ENCODE results near the gene MTRR. TPM values are rescaled to one million over a fixed set of nuclear protein-coding genes. Genes with fewer than 3 reads are reported as not detected.
"Not testable (repeated sequence)": the region's sequence is repeated elsewhere in the genome, so short reads cannot be mapped to it uniquely, and the experiment has no call there.

Gene MTRR
- total RNA-seq, 1 experiment from 2014 or later, result 109 TPM

DNA sequence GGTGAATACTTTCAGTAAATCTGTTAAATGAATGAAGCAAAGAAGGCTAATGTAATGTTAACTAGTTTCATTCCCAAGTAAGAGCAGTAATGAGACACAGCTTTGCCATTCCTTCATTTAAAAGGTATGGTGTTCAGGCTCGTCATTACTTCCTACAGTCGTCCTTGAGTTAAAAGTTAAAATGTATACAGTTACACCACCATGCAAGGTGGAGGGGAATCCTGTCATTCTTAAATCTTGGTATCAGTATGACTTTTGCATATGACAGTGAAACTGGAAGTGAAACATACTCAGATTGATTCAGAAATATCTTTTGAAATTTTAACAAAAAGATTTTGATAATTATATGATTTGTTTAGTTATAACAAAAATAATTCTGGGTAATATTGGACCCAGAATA lies 25.9 kb downstream of the MTRR start:
- DNase-seq (ENCODE audit: low read depth), result no peak

DNA sequence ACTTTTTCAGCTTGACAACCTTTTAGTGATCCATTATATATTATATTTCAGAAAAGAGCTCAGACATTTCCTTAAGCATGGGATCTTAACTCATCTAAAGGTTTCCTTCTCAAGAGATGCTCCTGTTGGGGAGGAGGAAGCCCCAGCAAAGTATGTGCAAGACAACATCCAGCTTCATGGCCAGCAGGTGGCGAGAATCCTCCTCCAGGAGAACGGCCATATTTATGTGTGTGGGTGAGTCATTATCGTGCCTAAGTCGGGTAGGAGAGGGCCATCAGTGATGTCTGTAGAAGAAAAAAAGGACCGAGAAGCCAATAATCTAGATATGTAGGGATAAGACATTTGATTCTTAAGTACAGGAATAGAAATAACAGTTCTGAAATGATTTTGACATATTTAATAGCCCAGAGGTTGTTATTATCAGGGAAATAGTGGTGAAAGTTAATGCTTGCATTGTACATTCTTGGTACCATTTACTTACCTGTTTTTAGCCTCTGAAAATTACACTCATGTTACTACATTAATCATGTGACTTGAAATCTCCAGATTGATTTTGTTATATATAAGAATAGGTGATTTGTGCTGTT lies 28.2 kb downstream of the MTRR start:
- peak; percentile 81 for DNase-seq (ENCODE audit: low read depth)

DNA sequence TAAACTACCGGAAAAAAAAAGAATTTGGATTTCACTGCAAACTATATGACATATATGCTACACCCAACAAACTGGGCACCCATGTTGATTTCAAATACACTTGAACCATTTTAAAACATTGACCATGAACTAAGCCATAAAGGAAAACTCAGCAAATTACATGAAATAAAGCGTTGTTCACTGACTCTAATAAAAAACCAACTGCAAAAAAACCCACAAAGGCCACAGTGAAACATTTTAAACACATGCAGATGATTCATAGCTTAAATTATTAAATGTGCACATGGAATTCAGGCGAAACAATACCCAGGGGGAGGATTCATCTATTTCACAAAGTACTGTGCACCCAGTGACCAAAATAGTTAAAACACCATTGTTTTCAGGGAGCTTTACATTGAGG lies 33.3 kb downstream of the MTRR start:
- DNase-seq (ENCODE audit: low read depth), result no peak

DNA sequence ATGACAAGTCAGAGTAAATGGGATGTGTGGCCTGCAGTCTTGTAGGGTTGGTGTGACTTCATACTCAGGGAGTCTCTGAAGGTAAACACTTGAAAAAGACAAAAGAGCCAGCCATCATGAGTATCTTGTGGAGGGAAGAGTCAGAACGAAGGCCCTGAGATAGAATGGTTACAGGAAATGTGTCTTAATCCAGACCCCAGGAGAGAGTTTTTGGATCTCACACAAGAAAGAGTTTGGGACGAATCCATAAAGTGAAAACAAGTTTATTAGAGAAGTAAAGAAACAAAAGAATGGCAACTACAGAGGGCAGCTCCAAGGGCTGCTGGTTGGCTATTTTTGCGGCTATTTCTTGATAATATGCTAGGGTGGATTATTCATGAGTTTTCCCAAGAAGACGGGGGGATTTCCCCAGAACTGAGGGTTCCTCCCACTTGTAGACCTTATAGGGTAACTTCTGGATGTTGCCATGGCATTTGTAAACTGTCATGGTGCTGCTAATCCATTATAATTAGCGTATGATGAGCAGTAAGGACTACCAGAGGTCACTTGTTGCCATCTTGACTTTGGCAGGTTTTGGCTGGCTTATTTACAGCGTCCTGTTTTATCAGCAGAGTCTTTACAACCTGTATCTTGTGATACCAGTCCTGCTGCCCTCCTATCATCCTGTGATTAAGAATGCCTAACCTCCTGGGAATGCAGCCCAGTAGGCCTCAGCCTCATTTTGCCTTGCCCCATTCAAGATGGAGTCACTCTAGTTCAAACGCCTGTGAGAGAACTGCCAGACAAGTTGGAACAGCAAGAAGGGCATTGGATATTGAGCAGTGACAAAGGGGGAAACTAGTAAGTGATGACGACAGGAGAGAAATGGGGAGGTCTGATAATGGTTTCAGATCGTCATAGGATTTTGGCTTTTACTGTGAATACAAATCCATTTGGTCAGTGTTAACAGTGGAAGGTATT lies 34.0 kb downstream of the MTRR start:
- DNase-seq (ENCODE audit: low read depth), result no peak

DNA sequence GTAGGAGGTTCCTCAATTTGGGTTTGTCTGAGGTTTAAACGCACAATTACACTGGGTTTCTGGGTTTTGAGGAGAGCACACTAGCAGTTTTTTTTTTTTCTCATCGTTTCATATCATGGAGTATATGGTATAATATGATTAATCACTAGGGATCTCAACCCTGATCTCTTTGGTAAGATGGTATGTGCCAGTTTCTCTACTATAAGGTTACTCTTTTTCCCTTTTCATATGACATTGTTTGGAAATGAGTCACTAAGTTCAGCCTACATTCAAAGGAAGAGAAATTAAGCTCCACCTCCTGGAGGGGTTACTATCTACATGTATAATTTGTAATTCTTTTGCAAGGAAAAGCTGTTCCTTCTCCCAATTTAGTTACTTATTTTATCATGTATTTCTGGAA lies 35.2 kb downstream of the MTRR start:
- peak; percentile 92 for DNase-seq (ENCODE audit: low read depth)

DNA sequence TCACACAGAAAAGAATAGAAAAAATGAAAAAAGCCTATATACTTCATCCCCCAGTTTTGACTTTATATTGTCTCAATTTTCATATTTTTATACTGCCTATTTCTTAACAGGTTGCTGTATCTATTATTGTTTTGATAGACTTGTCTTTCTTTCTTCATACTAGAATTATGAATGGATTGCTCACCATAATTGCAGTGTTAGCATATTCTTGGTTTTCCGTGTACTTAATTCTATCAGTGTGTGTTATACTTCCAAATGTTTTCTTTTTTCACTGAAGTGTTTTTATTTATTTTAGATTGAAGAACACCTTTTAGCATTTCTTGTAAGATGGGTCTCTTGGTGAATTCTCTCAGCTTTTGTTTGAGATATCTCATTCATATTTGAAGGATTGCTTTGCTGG lies 38.7 kb downstream of the MTRR start:
- no peak for DNase-seq (ENCODE audit: low read depth)

DNA sequence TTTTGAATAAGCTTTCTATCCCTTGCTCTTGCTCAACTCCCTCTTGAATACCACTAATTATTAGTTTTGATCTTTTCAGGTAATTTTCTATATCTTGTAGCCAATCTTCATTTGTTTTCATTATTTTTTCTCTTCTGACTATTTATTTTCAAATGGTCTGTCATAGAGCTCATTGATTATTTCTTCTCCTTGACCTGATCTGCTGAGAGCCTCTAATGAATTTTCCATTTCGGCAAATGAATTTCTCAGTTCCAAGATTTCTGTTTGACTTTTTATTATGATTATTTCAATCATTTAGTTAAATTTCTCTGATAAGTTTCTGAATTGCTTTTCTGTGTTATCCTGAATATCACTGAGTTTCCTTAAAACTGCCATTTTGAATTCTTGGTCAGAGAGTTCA lies 39.4 kb downstream of the MTRR start:
- no peak for DNase-seq (ENCODE audit: low read depth)

DNA sequence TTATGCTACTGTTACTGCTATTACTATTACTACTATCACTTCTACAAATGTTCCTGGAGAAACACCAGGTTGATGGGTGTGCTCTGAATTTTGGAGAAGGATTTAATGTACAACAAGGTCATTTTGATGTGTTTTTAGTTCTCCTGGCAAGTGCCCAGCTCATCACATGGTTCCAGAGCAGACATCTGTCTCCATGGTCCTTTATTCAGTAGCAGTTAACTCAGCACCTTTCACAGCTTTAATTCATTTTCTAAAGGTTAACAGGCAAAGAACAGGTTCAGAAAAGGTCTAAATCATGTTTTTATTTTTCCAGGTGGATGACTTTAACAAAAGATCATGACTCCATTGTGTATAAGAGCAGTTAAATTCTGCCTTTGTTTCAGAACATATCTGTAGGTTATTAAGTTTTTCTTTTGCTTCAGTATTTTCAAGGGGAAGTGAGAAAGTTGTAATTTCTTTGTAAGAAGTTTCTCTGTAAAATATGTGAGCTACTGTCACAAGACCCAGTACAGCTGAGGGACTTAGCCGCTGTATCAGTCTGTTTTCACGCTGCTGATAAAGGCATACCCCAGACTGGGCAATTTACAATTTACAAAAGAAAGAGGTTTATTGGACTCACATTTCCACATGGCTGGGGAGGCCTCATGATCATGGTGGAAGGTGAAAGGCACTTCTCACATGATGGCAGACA lies 41.9 kb downstream of the MTRR start:
- DNase-seq (ENCODE audit: low read depth), result no peak

DNA sequence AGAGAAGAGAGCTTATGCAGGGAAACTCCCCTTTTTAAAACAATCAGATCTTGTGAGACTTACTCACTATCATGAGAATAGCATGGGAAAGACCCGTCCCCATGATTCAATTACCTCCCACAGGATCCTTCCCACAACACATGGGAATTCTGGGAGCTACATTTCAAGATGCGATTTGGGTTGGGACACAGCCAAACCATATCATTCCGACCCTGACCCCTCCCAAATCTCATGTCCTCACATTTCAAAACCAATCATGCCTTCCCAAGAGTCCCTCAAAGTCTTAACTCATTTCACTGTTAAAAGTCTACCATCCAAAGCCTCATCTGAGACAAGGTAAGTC lies 42.5 kb downstream of the MTRR start:
- not testable (repeated sequence) for DNase-seq (ENCODE audit: low read depth)

DNA sequence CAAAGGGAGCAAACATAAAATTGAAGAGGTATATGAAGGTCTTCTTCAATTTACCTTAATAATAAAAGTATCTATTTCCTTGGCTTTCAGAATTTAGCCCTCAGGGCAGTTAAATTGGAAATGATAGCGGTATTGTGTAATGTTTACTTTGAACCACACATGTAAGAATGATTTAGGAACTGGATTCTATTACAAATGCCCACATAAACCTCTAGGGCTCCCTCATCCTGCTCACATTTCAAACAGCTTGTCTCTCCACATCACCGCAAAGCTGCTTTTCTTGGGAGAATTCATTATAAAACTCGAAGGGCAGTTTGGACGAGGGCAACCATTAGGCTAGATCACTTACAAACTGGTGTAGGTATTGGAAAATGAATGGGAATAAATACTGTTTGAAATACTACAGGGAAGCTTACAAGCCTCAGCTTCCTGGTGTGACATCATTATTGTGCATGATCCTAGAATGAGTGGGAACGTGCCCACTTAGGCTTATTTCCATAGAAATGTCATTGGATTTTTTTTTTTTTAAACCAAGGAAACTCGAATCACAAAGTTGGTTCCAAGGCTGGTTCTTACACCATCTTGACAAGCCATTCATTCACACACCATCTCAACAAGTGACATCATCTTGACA lies 47.3 kb downstream of the MTRR start:
- peak; percentile 58 for DNase-seq (ENCODE audit: low read depth)

DNA sequence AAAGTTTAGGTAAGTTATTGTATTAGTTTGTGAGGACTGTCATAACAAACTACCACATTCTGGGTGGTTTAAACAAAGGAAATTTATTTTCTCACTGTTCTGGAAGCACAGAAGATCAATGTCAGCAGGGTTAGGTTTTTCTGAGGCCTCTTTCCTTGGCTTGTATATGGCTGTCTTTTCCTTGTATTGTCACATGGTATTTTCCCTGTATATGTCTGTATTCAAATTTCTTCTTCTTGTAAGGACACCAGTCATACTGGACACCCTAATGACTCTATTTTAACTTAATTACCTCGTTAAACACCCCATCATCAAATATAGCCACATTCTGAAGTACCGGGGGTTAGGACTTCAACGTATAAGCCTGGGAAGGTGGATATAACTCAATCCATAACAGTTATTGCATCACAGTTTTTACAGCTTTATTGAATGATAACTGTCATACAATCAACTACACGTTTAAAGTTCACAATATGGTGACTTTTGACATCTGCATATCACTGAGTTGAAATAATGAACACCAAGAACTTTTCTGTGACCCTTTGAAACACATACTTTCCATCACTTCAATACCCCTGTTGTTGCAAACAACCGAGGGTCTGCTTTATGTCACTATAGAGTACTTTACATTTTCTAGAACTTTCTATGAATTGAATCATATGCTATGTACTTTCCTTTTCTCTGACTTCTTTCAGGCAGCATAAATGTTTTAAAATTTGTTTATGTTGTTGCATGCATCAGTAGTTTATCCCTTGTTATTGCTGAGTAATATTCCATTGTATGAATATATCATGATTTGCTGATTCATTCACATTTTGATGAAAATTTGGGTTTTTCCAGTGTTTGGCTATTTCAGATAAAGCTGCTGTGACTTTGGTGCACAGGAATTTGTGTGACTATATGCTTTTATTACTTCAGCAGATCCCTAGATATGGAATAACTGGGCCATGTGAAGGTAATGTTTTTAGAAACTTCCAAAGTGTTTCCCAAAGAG lies 48.5 kb downstream of the MTRR start:
- DNase-seq (ENCODE audit: low read depth), result no peak

DNA sequence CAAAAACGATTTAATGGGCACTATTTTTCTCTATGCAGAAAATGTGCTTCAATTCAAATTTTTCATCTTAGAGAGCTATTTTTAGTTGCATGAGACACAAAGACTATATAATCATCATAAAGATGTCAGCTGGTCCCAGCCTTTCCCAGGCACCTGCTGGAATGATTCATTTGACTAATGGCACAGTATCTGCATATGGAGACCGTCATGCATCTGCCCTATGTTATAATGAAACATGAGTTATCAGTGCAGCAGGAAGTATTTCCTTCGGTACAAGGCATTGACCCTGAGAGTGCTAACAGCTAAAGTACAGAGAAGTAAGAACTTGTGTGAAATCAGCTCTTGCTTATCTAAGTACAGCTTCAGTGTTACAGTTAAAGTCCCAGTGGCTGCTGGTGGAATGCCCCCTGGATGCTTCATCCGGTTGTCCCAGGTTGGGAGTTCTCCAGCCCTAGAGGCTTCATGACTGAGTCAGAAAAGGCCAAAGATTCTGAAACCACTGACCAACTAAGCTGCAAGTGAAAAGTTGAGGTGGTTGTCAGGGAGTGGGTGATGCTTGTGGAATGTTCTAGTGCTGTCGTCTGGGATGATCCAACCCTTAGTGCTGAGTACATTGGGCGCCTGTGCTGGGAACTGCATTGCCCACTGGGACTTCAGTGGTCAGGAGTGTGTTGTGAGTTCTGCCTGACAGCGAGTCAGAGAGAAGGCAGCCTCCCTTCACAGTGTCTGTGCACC lies 57.2 kb downstream of the MTRR start:
- DNase-seq (ENCODE audit: low read depth), result peak; percentile 75

DNA sequence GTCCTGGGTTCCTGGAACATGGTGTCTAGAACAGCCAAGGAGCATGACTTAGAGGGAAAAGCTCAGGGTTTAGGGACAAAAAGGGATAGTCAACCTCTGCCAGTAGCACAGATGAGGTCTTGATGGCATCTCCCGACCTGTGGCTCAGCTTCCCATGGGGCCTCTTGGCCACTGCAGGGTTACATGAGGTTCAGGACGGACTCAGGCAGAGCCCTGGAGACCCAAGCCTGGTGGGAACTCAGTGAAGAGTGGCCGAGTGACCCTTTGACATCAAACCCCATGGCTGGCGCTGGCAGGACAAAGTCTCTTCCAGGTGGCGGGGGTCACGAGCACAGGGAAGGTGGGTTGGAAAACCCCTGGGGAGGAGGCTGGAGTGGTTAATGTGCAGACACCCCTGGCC lies 57.8 kb downstream of the MTRR start:
- no peak for DNase-seq (ENCODE audit: low read depth)

DNA sequence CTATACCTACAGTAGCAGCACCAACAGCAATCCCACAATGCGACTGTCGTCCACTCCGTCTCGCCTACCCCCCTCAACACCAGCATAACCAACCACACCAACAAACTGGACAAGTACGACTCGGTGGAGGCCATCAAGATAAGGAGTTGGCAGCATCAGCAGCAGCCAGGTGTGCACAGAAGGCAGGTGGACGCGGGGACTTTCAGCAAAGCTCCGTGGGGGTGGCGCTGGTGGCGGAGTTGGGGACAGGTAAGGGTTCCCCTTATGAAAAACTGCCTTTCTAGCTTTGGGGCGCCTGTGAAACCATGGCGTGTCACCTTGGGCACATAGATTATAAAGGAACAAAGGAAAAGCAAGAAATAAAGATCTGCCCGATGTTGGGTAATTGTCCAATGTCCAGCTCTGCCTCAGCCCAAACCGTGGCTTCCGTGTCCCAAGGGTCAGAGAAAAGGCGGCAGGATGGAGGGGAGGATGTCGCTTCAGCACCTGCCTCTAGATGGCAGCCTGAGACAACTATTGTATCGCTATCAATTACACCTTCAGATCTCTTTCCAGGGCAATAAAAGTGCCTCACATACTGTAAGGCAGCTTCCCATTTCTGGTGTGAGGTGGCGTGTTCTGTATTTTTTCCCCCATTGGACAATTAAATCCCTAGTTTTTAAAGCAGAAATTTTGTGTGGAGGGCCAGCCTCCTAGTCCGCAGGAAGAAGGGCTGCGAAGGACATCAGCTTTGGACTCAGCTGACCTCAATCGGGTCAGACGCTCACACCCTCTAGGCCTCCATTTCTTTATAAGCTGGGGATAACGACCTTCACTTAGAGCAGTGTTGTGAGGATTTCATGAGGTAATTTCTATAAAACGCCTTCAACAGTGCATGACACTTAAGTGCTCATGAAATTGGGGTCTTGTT lies 58.8 kb downstream of the MTRR start:
- DNase-seq (ENCODE audit: low read depth), result peak; percentile 65

DNA sequence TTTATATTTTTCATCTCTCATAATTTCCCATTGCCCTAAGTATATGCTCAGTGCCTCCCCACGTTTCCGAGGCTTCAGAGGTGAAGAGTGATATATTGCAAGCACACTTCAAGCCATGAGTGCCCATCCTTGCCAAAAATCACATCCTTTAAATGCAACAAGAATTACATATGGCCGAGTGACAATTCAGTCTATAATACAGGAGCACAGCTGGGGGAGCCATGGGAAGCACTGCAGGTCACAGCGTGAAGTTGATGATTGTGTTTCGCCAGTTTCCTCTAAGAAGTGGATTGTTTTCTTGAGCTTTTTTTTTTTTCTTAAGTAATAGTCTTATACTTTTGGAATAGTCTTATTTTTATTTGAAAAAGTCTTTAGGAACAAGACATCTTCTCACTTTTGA lies 61.1 kb downstream of the MTRR start:
- no peak for DNase-seq (ENCODE audit: low read depth)

DNA sequence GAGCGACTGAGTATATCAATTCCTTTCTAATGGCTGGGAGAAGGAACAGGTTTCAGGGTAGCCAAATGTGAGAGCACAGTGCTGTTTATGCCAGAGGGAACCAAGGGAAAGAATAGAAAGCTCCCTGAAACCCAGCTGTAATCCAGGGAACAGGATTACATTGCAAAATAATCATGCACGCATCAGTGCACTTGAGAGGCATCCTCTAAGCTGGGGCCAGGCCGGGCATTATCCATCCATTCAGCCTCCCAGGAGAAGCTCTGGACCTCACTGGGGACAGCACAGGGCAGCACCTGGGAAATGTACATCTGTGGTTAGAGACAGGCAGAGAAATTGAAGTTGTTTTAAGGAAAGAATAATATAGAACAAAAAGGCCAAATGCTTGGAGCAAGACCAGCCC lies 72.7 kb downstream of the MTRR start:
- DNase-seq (ENCODE audit: low read depth), result no peak

DNA sequence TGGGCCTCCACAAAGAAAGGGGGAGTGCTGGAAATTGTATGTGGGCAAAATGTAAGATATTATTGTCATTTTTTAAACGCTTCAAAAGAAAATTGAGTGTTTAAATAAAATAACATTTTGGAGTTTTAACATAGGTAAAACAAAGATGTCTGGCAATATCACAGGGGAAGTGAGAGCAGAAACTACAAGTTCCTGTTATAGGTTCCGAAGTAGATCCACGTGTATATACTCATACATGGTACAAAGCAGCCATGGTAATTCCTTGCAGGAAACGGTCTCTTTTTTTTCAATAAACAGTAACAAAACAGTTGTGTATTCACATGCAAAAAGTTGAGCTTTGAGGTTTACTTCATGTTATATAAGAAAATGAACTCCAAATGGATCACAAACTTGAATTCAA lies 78.4 kb downstream of the MTRR start:
- no peak for DNase-seq (ENCODE audit: low read depth)
